Measurements from ENCODE around the gene TCEANC.
A peak's percentile ranks its signal among the peaks of the same experiment; 100 is the strongest.

TCEANC gene, protein sequence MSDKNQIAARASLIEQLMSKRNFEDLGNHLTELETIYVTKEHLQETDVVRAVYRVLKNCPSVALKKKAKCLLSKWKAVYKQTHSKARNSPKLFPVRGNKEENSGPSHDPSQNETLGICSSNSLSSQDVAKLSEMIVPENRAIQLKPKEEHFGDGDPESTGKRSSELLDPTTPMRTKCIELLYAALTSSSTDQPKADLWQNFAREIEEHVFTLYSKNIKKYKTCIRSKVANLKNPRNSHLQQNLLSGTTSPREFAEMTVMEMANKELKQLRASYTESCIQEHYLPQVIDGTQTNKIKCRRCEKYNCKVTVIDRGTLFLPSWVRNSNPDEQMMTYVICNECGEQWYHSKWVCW

DNA sequence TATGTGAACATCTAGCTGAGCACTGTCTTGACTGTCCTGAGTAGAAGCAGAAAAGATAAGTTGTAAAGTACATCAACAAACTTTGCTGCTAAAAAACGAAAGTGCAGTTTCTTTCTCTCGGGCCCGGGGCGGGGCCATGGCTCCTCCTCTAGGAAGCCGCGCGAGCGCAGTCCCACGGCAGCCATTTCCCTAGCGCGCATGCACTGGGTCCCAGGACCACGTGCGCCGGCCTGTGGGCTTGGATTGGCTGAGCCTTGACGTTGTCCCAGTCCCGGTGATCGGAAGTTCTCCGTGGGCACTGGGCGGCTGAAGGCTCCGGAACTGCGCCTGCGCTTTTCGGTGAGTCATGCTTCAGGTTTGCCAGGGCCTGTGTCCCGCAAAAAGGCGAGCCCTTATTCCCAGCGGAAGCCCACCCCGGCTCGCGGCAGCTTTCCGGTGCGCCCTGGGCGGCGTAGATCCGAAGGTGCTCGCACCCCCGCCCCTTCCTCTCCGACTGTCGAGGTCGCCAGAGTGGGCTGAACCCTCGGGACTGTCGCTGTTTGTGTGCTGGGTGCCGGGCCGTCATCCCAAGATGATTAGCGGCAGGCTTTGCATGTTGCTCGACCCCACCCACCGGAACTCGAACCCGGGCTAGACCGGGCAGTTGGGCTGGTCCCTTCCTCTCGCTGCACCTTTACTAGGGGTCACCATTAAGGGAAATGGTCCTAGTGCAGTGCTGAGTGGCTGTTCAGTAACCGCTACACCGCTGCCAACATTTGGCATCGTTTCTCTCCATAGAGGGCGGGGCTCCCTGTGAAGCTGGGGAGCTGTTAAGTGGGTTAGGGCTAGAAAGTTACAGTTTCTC, at the start of gene TCEANC:
Gene TCEANC (plus strand): TSS at position 292 of the 844 bp plus-strand sequence. CDS start 9,368 bp downstream, outside the sequence.
- H3K4me3 ChIP-seq (ENCODE audit: low read depth, low read length) = peak within 1 kb of the TSS; percentile 83
- no peak for TF ChIP-seq CTCF (IDR thresholded peaks at IDR 0.05; ENCODE audit: borderline replicate concordance, insufficient read depth, low read depth, low read length)

DNA sequence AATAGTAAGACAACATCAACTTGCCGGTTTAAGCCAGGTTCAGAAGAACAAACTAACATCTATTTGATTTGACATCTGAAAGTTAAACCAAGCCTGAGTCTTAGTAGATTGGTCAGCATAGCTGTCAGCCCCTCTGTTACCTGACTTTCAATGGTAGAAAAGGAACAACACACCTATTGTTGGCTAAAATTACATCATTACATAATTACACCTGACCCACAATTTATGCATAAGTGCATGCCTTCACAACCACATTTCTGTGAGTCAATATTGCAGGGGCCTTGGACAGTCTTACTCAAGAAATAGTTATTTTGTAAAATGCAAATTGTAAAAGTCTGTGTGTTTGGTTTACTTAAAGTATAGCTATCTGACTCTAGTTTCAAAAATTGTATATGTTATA, 47.3 kb upstream of the TCEANC start:
- no peak overlapping the region for H3K4me3 ChIP-seq (ENCODE audit: low read depth, low read length)
- no peak for TF ChIP-seq CTCF (IDR thresholded peaks at IDR 0.05; ENCODE audit: borderline replicate concordance, insufficient read depth, low read depth, low read length)

DNA sequence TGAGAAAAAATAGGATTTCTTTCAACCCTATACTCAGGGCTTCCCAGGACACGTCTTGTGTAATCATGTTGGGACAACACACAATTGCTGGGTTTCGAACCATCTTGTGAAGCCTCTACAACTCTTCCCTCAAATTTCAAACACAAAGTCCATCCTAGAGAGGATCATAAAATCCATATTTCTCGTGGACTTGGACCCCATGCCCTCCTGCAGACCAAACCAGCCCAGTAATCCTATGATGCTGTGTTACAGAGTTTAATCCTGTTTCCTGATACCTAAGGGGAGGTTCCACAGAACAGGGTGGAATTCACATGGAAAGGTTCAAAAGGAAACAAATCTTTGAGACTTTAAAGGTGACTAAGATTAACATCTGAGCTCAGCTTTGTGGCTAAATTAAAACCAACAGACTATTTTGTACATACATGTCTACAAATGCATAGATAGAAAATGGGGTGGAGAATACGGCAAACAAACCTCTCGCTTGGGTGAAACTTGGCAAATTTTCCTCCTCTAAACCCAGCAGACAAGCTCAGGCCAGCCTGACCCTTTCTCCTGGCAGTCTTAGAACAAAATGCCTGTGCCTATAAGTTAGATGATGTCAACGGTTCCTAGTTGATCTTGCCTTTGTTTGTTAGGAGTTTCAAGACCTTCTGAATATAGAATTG, 45.5 kb upstream of the TCEANC start:
- no peak overlapping the region for H3K4me3 ChIP-seq (ENCODE audit: low read depth, low read length)
- no peak for TF ChIP-seq CTCF (IDR thresholded peaks at IDR 0.05; ENCODE audit: borderline replicate concordance, insufficient read depth, low read depth, low read length)

- no peak for TF ChIP-seq CTCF (IDR thresholded peaks at IDR 0.05; ENCODE audit: borderline replicate concordance, insufficient read depth, low read depth, low read length)
- H3K4me3 ChIP-seq (ENCODE audit: low read depth, low read length) = no peak overlapping the region
Measured at GRCh38 chrX:13607996-13608365, 45.0 kb upstream of the TCEANC start.

DNA sequence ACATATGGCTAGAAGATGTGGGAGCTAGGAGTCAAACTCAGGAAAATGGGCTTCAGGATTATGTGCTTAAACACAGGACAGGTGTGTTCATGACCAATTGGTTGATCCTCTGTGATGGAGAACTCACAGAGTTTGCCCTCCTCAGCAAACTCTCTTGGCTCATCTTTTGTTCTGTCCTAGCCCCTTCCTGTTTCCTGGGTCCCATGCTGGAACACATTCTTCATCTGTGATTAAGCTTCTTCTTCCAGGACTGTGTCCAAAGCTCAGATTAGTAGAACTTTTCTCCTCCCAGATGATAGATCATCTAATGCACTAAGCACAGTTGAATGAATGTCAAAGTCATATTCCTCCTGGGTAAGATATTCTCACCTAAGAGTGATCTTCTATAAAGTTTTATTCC, 38.8 kb upstream of the TCEANC start:
- no peak overlapping the region for H3K4me3 ChIP-seq (ENCODE audit: low read depth, low read length)
- TF ChIP-seq CTCF (IDR thresholded peaks at IDR 0.05; ENCODE audit: borderline replicate concordance, insufficient read depth, low read depth, low read length) = no peak

DNA sequence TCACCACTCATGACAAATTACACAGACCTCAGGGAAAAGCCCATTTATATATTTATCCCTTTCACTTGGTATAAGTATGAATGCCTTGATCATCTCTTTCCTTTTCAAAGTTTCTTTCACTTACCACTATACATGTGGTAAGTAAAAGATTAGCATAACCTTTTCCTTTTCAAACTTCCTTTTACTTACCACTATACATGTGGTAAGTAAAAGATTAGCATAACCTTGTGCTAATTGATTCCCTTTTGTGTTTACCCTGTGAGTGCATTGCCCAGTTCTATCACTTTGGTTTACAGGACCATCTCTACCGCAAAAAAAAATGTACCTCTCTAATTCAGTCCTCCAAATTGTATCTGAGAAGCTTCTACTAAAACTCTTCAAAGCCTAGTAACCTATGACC, 32.7 kb upstream of the TCEANC start:
- TF ChIP-seq CTCF (IDR thresholded peaks at IDR 0.05; ENCODE audit: borderline replicate concordance, insufficient read depth, low read depth, low read length) = no peak
- no peak overlapping the region for H3K4me3 ChIP-seq (ENCODE audit: low read depth, low read length)

Data from GM12875 (cell line).